ENCODE measurements around the gene MYT1. TPM values are rescaled to one million over a fixed set of nuclear protein-coding genes. Genes with fewer than 3 reads are reported as not detected.

Gene MYT1
- polyA plus RNA-seq, 1 experiment = not detected

DNA sequence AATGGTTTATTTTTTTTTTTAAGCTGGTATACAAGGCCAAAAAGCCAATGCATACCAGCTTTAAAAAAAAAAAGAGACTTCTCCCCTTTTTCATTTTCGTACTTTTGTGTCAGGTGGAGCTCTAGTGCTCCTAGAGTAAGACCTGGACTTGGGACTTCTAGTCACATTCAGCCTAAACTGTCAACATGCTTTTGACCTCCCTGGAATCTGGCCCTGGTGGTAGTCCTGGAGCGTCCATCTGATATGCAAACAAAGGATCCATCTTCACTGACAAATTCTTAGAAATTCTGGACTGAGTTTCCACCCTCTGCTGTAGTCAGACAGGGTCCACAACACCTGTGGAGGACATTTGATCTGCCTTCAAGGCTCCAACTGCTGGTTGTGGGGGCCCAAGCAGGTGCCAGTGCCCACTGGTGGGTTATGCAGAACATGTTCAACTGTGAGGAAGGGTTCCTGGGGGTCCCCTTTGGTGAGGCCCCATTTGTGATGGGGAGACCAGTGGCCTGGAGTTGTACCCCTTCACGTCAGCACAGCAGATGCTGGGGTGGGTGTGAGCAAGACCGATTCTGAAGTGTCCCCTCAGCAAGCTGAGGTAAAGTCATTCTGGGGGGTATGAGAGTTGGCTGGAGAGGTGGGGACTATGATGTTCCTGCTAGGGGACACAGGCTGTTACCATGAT is 78.7 kb downstream of the MYT1 start:
- H3K27ac ChIP-seq (ENCODE audit: low read depth, low read length) = no peak overlapping the region
- TF ChIP-seq, protein P1, sequence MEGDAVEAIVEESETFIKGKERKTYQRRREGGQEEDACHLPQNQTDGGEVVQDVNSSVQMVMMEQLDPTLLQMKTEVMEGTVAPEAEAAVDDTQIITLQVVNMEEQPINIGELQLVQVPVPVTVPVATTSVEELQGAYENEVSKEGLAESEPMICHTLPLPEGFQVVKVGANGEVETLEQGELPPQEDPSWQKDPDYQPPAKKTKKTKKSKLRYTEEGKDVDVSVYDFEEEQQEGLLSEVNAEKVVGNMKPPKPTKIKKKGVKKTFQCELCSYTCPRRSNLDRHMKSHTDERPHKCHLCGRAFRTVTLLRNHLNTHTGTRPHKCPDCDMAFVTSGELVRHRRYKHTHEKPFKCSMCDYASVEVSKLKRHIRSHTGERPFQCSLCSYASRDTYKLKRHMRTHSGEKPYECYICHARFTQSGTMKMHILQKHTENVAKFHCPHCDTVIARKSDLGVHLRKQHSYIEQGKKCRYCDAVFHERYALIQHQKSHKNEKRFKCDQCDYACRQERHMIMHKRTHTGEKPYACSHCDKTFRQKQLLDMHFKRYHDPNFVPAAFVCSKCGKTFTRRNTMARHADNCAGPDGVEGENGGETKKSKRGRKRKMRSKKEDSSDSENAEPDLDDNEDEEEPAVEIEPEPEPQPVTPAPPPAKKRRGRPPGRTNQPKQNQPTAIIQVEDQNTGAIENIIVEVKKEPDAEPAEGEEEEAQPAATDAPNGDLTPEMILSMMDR (IDR thresholded peaks at IDR 0.05; ENCODE audit: low read depth, low read length) = no peak
- DNase-seq (ENCODE audit: low read depth, low spot score) = no peak
- peaks cover 46% of the 10 kb centered on the region for H3K27me3 ChIP-seq (ENCODE audit: control insufficient read depth, insufficient read depth, low read length)
- H3K9me3 ChIP-seq (ENCODE audit: control insufficient read depth, insufficient read depth, low read length) = peaks cover 6% of the 10 kb centered on the region; the same call in 1 of the 2 replicates
- POLR2A ChIA-PET = interaction anchor here (0.6 to 0.7 kb wide), 3 partner anchors 12 to 15 kb away, joined by 3 to 5 read pairs (median 3); partner anchors contain the start of gene PCMTD2
- CTCF ChIA-PET = no interaction called here
- H3K4me3 ChIP-seq (ENCODE audit: low read depth, low read length) = no peak overlapping the region

- Histone ChIP-seq H3K27ac (ENCODE audit: low read depth, low read length) (no peak overlapping the region), H3K4me3 (ENCODE audit: low read depth, low read length) (no peak overlapping the region), H3K9me3 (ENCODE audit: control insufficient read depth, insufficient read depth, low read length) (peaks cover 6% of the 10 kb centered on the region; the same call in 1 of the 2 replicates), H3K27me3 (ENCODE audit: control insufficient read depth, insufficient read depth, low read length) (peaks cover 51% of the 10 kb centered on the region)
- CTCF ChIA-PET = no interaction called here
- TF ChIP-seq, protein P1 (IDR thresholded peaks at IDR 0.05; ENCODE audit: low read depth, low read length) = no peak
- no peak for DNase-seq (ENCODE audit: low read depth, low spot score)
- POLR2A ChIA-PET = no interaction called here
These were observed 80.1 kb downstream of the MYT1 start for GRCh38 chr20:64244281-64244805.

DNA sequence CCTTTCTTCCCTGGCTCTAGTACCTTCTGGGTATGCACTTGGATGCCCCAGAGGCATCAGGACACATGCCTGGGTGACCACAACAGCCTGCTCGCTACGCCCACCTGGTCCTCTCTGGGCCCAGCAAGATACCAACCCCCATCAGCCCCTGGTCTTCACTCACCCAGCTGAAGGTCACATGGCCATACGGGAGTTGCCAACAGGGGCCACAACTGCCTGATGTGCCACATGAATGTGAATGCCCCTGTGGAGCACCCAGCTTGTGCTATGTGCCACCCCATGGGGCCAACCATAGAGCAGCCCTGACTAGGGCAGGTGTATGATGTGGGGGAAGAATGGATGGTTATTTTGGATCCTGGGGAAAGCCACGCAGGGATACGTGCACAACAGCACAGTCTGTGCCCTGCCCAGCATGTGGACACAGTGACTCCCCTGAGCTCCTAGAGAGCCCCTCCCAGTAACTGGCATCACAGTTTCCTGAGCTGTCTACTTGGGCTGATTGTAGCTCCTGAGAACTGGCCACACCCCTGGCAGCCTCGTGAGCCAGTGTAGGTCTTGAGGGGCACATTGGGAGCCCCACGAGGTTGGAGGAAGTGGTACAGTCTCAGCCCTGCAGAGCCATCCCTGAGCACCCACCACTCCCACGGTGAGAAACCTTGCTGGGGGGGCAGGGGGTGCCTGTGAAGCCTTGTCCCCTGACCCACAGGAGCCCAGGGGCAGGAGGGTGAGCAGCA is 80.8 kb downstream of the MYT1 start:
- TF ChIP-seq, protein P1 (IDR thresholded peaks at IDR 0.05; ENCODE audit: low read depth, low read length) = no peak
- Histone ChIP-seq H3K27me3 (ENCODE audit: control insufficient read depth, insufficient read depth, low read length) (peaks cover 55% of the 10 kb centered on the region), H3K9me3 (ENCODE audit: control insufficient read depth, insufficient read depth, low read length) (peaks cover 6% of the 10 kb centered on the region; the same call in 1 of the 2 replicates), H3K27ac (ENCODE audit: low read depth, low read length) (no peak overlapping the region), H3K4me3 (ENCODE audit: low read depth, low read length) (no peak overlapping the region)
- DNase-seq (ENCODE audit: low read depth, low spot score) = no peak
- CTCF ChIA-PET = no interaction called here
- POLR2A ChIA-PET = no interaction called here

- ChIA-PET CTCF (no interaction called here), POLR2A (no interaction called here)
- TF ChIP-seq, protein P1 (IDR thresholded peaks at IDR 0.05; ENCODE audit: low read depth, low read length) = no peak
- no peak for DNase-seq (ENCODE audit: low read depth, low spot score)
- Histone ChIP-seq H3K4me3 (ENCODE audit: low read depth, low read length) (no peak overlapping the region), H3K27me3 (ENCODE audit: control insufficient read depth, insufficient read depth, low read length) (peaks cover 60% of the 10 kb centered on the region), H3K27ac (ENCODE audit: low read depth, low read length) (no peak overlapping the region), H3K9me3 (ENCODE audit: control insufficient read depth, insufficient read depth, low read length) (no peaks in the 10 kb centered on the region; the same call in 1 of the 2 replicates)
These were observed 81.7 kb downstream of the MYT1 start for GRCh38 chr20:64245746-64246595.

Measured in AG04450 (cell line).